ENCODE results near the gene ZDHHC14.

- no peak for TF ChIP-seq POLR2AphosphoS5 (IDR thresholded peaks at IDR 0.05)
- no peak for TF ChIP-seq POLR2A (IDR thresholded peaks at IDR 0.05)
Observed at GRCh38 chr6:157546321-157546720, 165.3 kb downstream of the ZDHHC14 start.
